GM21619 (cell line): ENCODE measurements around the gene EXD2.
"Not testable (repeated sequence)": the region's sequence is repeated elsewhere in the genome, so short reads cannot be mapped to it uniquely, and the experiment has no call there.

Source experiments
- ATAC-seq: cut with Tn5 transposase; IDR thresholded peaks from one replicate; pipeline ENCODE4 v1.9.1; 2021; ENCODE audit not compliant: unreplicated experiment

Gene EXD2, protein sequence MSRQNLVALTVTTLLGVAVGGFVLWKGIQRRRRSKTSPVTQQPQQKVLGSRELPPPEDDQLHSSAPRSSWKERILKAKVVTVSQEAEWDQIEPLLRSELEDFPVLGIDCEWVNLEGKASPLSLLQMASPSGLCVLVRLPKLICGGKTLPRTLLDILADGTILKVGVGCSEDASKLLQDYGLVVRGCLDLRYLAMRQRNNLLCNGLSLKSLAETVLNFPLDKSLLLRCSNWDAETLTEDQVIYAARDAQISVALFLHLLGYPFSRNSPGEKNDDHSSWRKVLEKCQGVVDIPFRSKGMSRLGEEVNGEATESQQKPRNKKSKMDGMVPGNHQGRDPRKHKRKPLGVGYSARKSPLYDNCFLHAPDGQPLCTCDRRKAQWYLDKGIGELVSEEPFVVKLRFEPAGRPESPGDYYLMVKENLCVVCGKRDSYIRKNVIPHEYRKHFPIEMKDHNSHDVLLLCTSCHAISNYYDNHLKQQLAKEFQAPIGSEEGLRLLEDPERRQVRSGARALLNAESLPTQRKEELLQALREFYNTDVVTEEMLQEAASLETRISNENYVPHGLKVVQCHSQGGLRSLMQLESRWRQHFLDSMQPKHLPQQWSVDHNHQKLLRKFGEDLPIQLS

DNA sequence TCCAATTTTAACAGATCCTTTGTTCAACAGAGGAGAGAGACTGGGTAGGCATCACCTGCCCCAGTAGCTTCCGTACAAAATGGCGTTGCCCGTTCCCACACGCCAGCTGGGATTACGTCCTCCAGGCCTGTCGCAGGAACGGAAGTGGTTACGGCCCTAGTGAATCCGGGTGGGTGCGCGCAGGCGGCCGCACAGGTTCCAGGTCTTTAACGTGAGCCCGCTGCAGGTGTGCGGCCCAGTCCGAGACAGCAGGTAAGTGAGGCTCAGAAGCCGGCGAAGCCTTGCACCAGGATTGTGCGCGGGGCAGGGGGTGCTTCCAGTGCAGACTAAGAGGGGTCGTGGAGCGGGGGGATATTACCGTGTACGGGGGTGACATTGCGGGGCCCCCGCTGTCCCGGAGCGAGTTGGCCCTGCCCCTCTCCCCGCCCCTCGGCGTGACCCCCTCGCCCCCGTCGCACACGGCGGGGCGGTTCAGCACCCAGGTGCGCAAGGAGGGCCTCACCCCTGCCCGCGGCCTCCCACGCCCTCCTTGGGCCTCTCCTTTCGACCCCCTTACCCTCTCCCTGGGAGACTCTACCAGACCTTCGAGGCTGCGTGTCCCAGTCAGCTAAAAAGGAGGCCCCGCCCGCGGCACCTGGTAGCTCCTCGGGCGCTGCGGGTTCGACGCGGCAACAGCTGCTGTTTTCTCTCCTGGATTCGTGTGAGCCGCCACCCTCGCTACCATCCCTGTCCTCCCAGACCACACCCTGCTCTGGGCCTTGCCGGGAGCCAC, at the start of gene EXD2:
Gene EXD2, plus strand, starts transcription at position 159 of the 772 bp plus-strand sequence. CDS start 17,973 bp downstream, outside the sequence.
- ATAC-seq, result peak; percentile 87

DNA sequence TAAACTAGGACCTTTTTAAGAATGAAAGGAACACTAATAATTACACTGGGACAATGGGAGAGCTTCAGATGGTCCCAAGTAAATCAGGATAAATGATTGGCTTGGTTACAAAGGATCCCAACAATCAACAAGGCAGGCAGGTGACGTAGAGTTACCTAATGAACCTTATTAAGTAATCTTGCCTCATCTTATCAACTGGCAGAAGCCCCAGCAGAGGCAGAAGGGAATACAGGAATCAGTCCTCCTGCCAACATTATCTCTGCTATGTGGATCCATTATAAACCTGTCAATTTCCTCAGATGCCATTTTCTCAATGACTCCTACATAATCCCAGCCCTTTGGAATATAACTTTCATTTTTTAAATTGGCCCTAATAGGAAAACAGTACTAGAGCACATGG, 49.7 kb upstream of the EXD2 start:
- ATAC-seq, result no peak

DNA sequence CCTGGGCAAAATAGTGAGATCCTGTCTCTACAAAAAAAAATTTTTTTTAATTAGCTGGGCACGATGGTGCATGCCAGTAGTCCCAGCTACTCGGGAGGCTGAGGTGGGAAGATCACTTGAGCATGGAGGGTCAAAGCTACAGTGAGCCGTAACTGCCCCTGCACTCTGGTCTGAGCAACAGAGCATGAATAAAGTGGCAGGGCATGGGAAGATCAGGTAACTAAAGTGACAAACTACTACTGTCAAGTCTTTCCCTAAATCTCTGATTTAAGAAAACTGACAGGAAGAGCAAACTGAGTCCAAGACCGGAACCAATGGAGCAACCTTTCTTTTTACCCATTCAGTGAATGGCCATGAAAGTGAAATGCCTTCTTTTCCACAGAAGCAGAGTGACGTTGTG, 49.2 kb upstream of the EXD2 start:
- no peak for ATAC-seq

DNA sequence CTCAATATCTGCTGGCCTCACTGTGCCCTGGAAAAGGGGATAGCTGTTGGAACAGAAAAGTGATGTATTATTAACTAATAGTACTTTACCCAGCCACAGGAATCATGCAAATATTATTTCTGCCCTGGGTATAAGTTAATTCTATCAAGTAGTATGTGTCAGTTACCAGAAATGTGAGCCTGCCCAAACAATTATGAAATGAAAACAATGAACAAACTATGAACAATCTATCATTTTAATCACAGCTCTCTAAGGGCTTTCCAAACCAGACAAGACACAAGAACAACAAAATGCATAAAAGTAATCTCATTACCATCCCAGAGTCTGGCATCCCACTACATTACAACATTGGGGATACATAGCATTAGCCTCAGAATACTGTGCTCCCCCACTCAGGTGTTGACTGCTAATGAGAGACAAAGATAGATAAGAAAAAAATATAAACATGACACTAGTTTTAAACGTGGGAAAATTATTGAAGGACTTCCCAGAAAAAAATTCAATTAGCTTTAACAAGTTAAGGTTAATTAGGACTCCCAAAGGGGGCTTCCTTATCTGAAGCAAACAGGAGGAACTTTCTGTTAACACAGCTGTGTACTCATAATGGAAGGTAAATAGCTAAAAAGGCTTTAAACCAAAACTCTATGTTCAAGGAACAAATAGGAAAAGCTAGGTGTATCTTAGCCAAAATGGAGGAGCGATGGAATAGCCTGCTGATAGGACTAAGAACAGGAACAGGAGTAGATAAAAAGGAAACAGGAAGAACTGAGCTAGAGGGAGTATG, 41.6 kb upstream of the EXD2 start:
- ATAC-seq, result no peak

DNA sequence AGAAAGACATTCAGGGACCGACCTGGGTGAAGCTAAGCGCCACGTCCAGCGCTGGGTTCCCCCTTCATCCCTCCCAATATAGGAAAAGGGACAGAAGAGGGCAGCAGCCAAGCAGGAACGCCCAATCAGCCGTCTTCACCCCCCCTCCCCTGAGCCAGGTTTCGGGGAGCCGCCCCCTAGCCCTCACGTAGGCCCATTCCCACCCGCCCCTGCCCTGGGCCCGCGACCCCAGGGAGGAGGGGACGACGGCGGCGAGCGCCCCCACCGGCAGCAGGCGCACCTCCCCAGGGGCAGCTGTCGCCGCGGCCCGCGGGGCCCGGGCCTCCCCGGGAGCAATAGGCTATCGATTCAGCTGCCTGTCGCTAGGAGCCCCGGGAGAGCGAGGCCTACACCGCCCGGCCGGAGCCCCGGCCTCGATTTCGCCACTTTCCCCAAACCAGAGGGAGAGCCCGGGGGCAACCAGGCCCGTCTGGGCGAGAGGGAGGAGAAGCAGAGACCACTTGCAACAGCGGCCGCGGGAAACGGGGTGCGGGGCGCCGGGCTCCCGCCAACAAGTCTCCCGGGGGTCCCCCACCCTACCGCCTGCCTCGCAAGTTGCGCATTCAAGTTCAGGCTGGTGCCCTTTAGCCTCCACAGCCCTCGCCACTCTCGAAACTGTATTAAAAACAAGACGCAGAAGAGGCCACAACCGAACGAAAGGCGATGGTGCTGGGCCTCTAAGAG, 39.7 kb upstream of the EXD2 start:
- peak; percentile 44 for ATAC-seq

DNA sequence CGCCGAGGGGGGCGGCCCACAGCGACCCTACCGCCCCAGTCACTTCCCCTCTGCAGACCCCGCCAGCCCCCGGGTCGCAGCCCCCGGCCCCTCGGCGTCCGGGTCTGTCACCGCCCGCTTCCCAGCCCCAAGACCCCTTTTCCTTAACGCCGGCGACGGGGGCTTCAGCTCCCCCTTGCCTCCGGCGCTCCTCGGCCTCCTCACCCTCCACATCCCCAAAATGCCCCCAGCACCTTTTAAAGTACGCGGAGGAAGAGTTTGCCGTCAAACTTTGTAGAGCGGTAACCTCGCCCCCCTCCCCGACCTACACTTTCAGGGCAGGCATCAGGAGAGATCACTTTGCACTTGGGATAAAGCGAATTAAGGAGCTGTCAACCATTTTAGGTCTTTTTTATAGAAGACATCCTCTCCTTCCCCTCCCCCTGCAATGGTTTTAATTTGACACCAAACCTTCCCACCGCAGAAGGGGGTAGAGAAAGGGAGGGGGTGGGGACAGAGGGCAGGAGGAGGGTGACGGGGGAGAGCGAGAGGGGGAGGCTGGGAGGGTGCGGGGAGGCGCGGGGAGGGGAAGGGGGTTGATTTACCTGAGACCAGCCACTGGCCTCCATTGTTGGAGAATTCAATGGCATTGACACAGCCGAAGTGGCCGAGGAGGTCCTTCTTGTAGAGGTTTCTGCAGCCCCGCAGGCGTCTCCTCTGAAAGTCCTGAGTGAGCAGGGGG, 39.0 kb upstream of the EXD2 start:
- no peak for ATAC-seq

DNA sequence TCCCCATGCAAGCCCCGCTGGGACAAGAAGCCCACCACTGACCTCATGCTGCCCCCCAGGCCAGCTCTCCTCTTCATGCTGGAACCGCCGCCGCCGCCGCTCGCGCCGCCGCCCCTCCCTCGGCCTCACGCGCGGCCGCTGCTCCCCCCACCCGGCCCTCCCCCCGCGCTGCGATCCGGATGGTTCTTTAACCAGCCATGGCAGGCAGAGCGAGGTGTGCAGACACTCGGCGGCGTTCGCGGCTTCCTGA, 38.5 kb upstream of the EXD2 start, which contains the start of gene DCAF5:
Gene DCAF5, minus strand, starts transcription at position 218 of the 250 bp plus-strand sequence. Its CDS starts 141 bp downstream, at position 77.
- ATAC-seq, result no peak

DNA sequence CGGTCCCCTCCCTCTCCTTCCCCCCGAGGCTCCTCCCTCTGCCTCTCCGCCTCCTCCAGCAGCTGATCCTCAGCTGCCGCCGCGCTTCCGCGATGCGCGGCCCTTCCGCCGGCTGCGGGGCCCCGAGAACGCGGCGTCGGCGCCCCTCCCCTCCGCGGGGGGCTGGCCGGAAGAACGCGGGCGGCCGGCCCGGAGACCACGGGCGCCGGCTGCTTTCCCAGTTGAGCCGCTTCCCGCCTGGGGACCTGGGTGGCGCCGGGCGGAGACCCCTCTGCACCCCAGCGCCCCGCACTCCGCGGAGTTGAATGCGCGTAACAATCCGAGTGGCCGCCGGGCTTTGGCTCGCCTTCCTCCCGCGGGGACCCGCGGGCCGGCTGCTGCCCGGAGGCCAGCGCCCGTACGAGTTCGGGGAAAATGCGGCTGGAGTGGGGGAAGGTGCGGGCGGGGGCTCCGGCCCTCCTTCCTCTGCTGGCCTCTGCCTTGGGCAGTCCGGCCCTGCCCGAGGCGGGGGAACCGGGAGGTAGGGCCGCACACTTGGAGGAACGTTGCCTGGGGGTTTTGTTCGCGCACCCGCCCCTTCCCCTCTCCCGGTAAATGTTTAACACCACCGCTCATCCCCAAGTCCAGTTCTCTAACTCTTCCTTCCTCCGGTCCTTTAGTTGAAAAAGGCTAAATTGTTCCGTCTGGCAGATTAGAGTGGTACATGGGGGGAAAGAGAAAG, 38.0 kb upstream of the EXD2 start:
- ATAC-seq, result peak; percentile 77

DNA sequence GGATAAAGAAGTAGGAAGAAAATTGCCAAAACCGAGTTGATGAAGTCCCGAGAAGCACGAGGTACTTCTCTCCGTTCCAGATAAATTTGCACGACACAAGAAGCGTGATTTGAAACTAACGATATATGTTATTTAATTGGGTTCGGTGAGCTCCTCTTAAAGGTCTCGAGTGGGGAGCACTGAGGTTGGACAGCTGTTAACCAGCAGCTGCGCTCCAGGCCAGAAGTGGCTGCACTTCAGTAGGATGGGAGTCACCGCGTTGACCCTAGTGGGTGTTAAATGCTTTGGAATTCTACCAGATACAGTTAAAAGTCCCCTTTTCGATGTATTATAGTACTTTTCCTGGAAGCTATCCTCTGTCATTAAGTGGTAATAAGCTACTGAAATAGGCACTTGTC, 37.4 kb upstream of the EXD2 start:
- no peak for ATAC-seq

DNA sequence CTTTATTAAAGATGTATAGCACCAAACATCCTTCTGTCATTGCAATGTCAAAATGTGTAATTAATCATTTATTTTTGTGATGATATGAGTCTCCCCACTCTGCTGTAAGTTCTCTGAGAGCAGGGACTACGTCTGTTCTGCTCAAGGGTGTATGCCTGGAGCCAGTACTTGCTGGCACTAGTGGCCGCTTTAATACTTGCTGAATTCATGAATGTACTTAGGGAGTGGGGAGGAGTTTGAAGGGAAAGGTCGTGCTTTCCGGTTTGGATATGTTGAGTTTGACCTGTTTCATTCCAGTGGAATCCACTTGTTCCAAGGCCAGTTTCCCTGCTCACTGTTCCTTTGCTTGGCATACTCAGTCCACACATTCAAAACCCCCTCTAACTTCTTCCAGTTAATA, 36.5 kb upstream of the EXD2 start:
- no peak for ATAC-seq

DNA sequence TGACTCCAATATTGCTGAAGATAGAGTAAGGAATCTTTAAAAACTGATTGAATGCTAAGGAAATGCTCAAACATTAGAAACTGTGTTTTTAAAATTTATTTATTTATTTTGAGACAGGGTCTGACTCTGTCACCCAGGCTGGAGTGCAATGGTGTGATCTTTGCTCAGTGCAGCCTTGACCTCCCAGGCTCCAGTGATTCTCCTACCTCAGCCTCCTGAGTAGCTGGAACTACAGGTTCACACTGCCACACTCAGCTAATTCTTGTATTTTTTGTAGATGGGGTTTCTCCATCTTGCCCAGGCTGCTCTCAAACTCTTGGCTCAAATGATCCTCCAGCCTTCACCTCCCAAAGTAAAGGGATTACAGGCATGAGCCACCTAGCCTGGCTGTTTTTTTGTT, 35.1 kb upstream of the EXD2 start:
- no peak for ATAC-seq

DNA sequence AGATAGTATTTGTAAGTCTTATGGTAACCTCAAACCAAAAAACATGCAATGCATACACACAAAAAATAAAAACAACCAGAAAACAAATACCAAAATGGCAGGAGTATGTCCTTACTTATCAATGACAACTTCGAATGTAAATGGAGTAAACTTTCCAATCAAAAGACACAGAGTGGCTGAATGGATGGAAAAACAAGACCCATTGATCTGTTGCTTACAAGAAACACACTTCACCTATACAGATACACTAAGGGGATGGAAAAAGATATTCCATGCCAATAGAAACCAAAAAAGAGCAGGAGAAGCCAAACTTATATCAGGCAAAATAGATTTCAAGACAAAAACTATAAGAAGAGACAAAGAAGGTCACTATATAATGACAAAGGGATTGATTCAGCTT, 29.7 kb upstream of the EXD2 start:
- ATAC-seq, result no peak

DNA sequence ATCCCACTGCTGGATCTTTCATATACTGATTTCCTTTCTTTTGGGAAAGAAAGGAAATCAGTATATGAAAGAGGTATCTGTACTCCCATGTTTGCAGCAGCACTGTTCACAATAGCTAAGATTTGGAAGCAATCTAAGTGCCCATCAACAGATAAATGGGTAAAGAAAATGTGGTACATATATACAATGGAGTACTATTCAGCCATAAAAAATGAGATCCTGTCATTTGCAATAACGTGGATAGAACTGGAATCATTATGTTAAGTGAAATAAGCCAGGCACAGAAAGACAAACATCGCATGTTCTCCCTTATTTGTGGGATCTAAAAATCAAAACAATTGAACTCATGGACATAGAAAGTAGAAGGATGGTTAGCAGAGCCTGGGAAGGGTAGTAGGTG, 25.5 kb upstream of the EXD2 start:
- ATAC-seq, result not testable (repeated sequence)

DNA sequence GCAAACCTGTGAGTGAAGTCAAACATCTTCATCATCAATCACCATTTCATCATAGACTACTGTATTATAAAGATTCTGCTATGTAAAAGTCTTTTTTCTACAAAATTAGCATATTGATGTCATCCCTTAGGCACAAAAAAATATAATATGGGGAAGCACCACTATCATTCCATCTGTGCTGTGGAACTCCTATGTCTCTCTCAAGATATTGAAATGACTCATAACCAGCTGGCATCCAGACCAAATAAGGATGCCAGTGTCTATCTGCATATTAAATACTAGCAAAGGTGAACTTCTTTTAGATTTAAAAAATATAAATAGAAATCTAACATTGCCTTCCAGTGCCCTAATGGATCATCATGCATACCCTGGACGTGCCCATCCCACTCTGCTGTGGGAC, 20.5 kb upstream of the EXD2 start:
- ATAC-seq, result no peak

DNA sequence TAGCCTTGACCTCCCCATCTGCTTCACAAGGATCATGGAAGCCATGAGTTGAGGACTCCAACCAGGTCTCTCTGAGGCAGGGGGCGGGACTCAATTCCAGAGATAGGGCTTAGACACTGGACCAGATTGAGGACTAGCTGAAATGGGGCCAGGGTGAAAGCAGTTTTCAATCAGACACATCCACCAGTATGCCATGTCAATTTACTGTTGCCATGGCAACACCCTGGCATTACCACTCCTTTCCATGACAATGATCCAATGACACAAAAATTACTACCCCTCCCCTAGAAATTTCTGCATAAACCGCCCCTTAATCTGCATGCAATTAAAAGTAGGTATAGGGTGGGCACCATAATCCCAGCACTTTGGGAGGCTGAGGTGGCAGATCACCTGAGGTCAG, 19.7 kb upstream of the EXD2 start:
- no peak for ATAC-seq

DNA sequence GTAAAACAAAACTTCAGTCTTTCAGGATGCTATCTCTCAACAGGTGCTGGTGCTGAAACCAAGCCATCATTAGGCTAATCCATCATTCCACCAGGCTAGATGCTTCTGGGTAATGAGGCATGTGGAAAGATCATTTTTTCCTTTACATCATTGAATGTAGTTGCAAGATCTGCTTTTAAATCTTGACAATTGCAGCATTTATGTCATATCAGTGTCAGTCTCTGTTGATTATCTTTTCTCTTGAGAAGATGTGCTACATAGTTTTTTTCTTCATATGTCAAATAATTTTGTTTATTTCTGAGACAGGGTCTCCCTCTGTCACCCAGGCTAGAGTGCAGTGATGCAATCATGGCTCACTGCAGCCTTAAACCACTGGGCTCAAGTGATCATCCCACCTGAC, 16.2 kb upstream of the EXD2 start:
- ATAC-seq, result no peak

DNA sequence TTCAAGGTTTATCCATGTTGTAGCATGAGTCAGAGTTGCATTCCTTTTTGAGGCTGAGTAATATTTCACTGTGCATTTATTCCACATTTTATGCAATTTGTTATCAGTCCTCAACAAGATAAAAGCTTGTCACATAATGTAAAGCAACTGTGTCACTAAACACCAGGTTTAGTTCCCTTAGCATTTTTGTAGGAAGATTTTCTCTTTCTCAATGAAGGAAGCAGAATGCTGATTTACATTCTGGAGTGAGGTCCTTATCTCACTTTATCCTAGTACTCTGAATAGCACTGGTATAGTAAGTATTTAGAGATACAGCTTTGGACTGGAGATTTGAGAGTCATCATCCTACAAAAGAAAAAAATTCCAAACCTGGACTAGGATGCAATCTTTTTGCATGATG, 9.8 kb upstream of the EXD2 start:
- no peak for ATAC-seq

DNA sequence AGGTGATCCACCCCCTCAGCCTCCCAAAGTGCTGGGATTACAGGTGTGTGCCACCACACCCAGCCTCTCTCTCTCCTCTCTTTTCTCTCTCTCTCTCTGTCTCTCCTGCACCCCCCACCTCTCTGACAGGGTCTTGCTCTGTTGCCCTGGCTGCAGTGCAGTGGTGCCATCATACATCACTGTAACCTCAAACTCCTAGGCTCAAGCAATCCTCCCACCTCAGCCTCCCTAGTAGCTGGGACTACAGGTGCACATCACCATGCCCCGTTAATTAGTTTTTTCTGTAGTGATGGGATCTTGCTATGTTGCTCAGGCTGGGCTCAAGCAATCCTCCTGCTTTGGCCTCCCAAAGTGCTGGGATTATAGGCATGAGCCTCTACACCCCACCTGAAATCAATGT, 8.7 kb upstream of the EXD2 start:
- ATAC-seq, result not testable (repeated sequence)

DNA sequence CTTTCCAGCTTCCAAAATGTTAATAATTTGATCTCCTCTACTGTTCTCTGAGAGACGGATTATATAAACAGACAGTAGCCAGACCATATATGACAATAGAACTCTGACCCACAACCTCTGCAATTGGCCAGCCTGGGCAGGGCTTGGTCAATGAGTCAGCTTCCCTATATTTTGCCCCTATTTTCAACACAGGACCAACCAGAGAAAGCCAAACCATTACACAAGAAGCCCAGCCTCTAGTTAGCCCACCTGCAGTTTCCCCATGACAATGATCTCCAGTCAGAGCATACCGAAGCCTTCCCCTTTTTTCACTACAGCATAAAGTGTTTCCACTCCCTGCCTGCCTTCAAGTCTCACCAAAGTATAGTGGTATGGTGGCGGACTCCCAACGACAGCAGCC, 7.6 kb upstream of the EXD2 start:
- ATAC-seq, result no peak
